HepG2 (cell line): ENCODE measurements around the gene AUNIP. TPM values are rescaled to one million over a fixed set of nuclear protein-coding genes. Genes with fewer than 3 reads are reported as not detected.
A peak's percentile ranks its signal among the peaks of the same experiment; 100 is the strongest.

Source experiments
- ARHGAP35 ChIP-seq: sonication (generic); formaldehyde crosslinking; IDR thresholded peaks from 2 replicates; pipeline ENCODE4 v1.9.0; 2022; ENCODE audit warnings: mild to moderate bottlenecking, inconsistent platforms, moderate library complexity, missing genetic modification reagents, borderline replicate concordance
- CREB1 ChIP-seq, 2 experiments: fragments of 450-650 bp in 1 of 2; IDR thresholded peaks; 2 replicates each; pipeline ENCODE4 v1.6.1; 2016 to 2017; ENCODE audit warnings: control low read depth in 1 of 2, mild to moderate bottlenecking in 1 of 2, missing compliant biosample characterization in 1 of 2, missing genetic modification characterization in 1 of 2
- E2F5 ChIP-seq: sonication (generic); formaldehyde crosslinking; conservative IDR thresholded peaks from 2 replicates; pipeline ENCODE4 v1.4.0; 2020; ENCODE audit warnings: missing genetic modification reagents
- HNRNPL ChIP-seq: fragments of 200-400 bp; formaldehyde crosslinking; IDR thresholded peaks from 2 replicates; pipeline ENCODE4 v1.6.1; 2017; ENCODE audit warnings: mild to moderate bottlenecking, low read depth, low read length
- MEIS1 ChIP-seq: sonication (generic); formaldehyde crosslinking; IDR thresholded peaks from 2 replicates; pipeline ENCODE4 v1.9.0; 2021; ENCODE audit warnings: mild to moderate bottlenecking, missing genetic modification reagents, moderate library complexity, borderline replicate concordance
- PAF1 ChIP-seq: IDR thresholded peaks from 2 replicates; pipeline ENCODE4 v1.6.1; 2016; ENCODE audit warnings: missing genetic modification reagents, missing compliant biosample characterization
- TAF1 ChIP-seq: sonication (generic); formaldehyde crosslinking; IDR thresholded peaks from 2 replicates; pipeline ENCODE4 v1.4.0; 2020; ENCODE audit warnings: missing genetic modification reagents
- TCF7 ChIP-seq: sonication (generic); IDR thresholded peaks from 2 replicates; pipeline ENCODE4 v1.6.1; 2016; ENCODE audit warnings: antibody characterized with exemption, low read depth
- THAP11 ChIP-seq: IDR thresholded peaks from 2 replicates; pipeline ENCODE4 v1.6.1; 2016; ENCODE audit warnings: missing biosample characterization, missing genetic modification reagents
- ZFX ChIP-seq: sonication (generic); formaldehyde crosslinking; IDR thresholded peaks from 2 replicates; pipeline ENCODE4 v1.4.0; 2020; ENCODE audit warnings: mild to moderate bottlenecking, low read depth, missing genetic modification reagents, moderate library complexity
- ZHX1 ChIP-seq: sonication (generic); formaldehyde crosslinking; IDR thresholded peaks from 2 replicates; pipeline ENCODE4 v1.8.1; 2022; ENCODE audit warnings: low read depth, mild to moderate bottlenecking, missing genetic modification reagents
- ZNF230 ChIP-seq: sonication (generic); formaldehyde crosslinking; IDR thresholded peaks from 2 replicates; pipeline ENCODE4 v1.4.0; 2020; ENCODE audit warnings: mild to moderate bottlenecking, missing genetic modification reagents
- ZNF343 ChIP-seq: sonication (generic); formaldehyde crosslinking; IDR thresholded peaks from 2 replicates; pipeline ENCODE4 v1.4.0; 2020; ENCODE audit warnings: mild to moderate bottlenecking, missing genetic modification reagents
- ZNF598 ChIP-seq: sonication (generic); formaldehyde crosslinking; IDR thresholded peaks from 2 replicates; pipeline ENCODE4 v1.5.1; 2020; ENCODE audit warnings: mild to moderate bottlenecking, missing genetic modification reagents, borderline replicate concordance
- ZNF773 ChIP-seq: sonication (generic); formaldehyde crosslinking; IDR thresholded peaks from 2 replicates; pipeline ENCODE4 v1.4.0; 2020; ENCODE audit warnings: missing genetic modification reagents, borderline replicate concordance
- ZNF776 ChIP-seq: sonication (generic); formaldehyde crosslinking; IDR thresholded peaks from 2 replicates; pipeline ENCODE4 v1.4.0; 2020; ENCODE audit warnings: mild to moderate bottlenecking, missing genetic modification reagents
- ZNF780A ChIP-seq: sonication (generic); formaldehyde crosslinking; IDR thresholded peaks from 2 replicates; pipeline ENCODE4 v1.8.0; 2022; ENCODE audit warnings: mild to moderate bottlenecking, missing genetic modification reagents, moderate library complexity
- polyA plus RNA-seq, 8 experiments: library from polyadenylated mRNA; depleted of rRNA in 3 of 8; stranded (reverse) in 7 of 8; unstranded in 1 of 8; fragments of >200 nt; fragmentation: Illumina TruSeq in 4 of 8; extraction: Trizol in 4 of 8; gene quantifications; 2 replicates each; pipeline versions ENCODE4 v1.2.1 to v1.2.3, GENCODE V29; 2011 to 2016; ENCODE audit warnings: low read depth in 4 of 8, missing spikeins in 1 of 8, mixed read lengths in 1 of 8; ENCODE audit not compliant: insufficient read depth in 1 of 8
- total RNA-seq, 5 experiments: library from RNA; depleted of rRNA; stranded (reverse); fragments of >200 nt; fragmentation: Illumina TruSeq; extraction: Trizol; gene quantifications; 2 replicates each; pipeline ENCODE4 v1.2.3, GENCODE V29; 2016; ENCODE audit warnings: low read depth in 1 of 5
- TF ChIP-seq, protein P1 (sequence below): sonication (generic); formaldehyde crosslinking; IDR thresholded peaks from 2 replicates; pipeline ENCODE4 v1.4.0; 2020; ENCODE audit warnings: missing genetic modification reagents, mild to moderate bottlenecking, borderline replicate concordance
- TF ChIP-seq, protein P2 (sequence below): sonication (generic); formaldehyde crosslinking; IDR thresholded peaks from 2 replicates; pipeline ENCODE4 v1.4.0; 2020; ENCODE audit warnings: missing genetic modification reagents, mild to moderate bottlenecking, borderline replicate concordance
- TF ChIP-seq, protein P3 (sequence below): sonication (generic); formaldehyde crosslinking; IDR thresholded peaks from 2 replicates; pipeline ENCODE4 v1.4.0; 2020; ENCODE audit warnings: mild to moderate bottlenecking, missing genetic modification reagents, borderline replicate concordance

The AUNIP gene
- total and polyA plus RNA-seq, 2 of the 13 experiments (the other 11 are each of a cell fraction or from before 2014, with no cell fraction given): 3.8 to 12.3 TPM

- TF ChIP-seq, protein P1, sequence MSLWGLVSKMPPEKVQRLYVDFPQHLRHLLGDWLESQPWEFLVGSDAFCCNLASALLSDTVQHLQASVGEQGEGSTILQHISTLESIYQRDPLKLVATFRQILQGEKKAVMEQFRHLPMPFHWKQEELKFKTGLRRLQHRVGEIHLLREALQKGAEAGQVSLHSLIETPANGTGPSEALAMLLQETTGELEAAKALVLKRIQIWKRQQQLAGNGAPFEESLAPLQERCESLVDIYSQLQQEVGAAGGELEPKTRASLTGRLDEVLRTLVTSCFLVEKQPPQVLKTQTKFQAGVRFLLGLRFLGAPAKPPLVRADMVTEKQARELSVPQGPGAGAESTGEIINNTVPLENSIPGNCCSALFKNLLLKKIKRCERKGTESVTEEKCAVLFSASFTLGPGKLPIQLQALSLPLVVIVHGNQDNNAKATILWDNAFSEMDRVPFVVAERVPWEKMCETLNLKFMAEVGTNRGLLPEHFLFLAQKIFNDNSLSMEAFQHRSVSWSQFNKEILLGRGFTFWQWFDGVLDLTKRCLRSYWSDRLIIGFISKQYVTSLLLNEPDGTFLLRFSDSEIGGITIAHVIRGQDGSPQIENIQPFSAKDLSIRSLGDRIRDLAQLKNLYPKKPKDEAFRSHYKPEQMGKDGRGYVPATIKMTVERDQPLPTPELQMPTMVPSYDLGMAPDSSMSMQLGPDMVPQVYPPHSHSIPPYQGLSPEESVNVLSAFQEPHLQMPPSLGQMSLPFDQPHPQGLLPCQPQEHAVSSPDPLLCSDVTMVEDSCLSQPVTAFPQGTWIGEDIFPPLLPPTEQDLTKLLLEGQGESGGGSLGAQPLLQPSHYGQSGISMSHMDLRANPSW (CRISPR knock-in tag): no peak
- TF ChIP-seq ZNF776 (CRISPR knock-in tag) (no peak), ARHGAP35 (CRISPR knock-in tag) (no peak), ZFX (CRISPR knock-in tag) (no peak), ZNF773 (CRISPR knock-in tag) (no peak), ZNF343 (0 out of 2 replicates have a peak, but pooled peaks have one; percentile 16), CREB1 (IDR thresholded peaks at IDR 0.05) (peak; percentile 68), CREB1 (CRISPR knock-in tag; IDR thresholded peaks at IDR 0.05) (no peak), THAP11 (CRISPR knock-in tag) (no peak), PAF1 (no peak), ZNF230 (no peak), ZNF780A (CRISPR knock-in tag) (no peak), ZNF598 (CRISPR knock-in tag) (peak; percentile 26; the same call in 1 of the 2 replicates), TCF7 (no peak), TAF1 (no peak), E2F5 (CRISPR knock-in tag) (no peak), HNRNPL (peak; percentile 66; the same call in 1 of the 2 replicates), ZHX1 (CRISPR knock-in tag) (no peak), MEIS1 (CRISPR knock-in tag) (no peak)
- TF ChIP-seq, protein P2, sequence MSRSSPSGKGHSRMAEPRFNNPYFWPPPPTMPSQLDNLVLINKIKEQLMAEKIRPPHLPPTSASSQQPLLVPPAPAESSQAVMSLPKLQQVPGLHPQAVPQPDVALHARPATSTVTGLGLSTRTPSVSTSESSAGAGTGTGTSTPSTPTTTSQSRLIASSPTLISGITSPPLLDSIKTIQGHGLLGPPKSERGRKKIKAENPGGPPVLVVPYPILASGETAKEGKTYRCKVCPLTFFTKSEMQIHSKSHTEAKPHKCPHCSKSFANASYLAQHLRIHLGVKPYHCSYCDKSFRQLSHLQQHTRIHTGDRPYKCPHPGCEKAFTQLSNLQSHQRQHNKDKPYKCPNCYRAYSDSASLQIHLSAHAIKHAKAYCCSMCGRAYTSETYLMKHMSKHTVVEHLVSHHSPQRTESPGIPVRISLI (CRISPR knock-in tag): no peak
- TF ChIP-seq, protein P3, sequence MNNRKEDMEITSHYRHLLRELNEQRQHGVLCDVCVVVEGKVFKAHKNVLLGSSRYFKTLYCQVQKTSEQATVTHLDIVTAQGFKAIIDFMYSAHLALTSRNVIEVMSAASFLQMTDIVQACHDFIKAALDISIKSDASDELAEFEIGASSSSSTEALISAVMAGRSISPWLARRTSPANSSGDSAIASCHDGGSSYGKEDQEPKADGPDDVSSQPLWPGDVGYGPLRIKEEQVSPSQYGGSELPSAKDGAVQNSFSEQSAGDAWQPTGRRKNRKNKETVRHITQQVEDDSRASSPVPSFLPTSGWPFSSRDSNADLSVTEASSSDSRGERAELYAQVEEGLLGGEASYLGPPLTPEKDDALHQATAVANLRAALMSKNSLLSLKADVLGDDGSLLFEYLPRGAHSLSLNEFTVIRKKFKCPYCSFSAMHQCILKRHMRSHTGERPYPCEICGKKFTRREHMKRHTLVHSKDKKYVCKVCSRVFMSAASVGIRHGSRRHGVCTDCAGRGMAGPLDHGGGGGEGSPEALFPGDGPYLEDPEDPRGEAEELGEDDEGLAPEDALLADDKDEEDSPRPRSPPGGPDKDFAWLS (CRISPR knock-in tag): no peak
These were observed 47.5 kb upstream of the AUNIP start (continued) for GRCh38 chr1:25906644-25907300.
